Natural killer cell (primary cell): ENCODE measurements around the gene ARSK. TPM values are rescaled to one million over a fixed set of nuclear protein-coding genes. Genes with fewer than 3 reads are reported as not detected.

Source experiments
- ATAC-seq, 3 donors: fragments of 150-1000 bp in 2 of 3; fragments of 200-7000 bp in 1 of 3; cut with Tn5 transposase; 1 replicate in 1 of 3; 2 replicates in 2 of 3; pipeline ENCODE4 v1.10.0; 2021; ENCODE audit warnings: mild to moderate bottlenecking in 2 of 3, moderate library complexity in 2 of 3
- DNase-seq, 2 donors: peaks; one replicate each; pipeline versions ENCODE4 v3.0.0 to v3.0.0-alpha.2; 2013 to 2021; ENCODE audit warnings: mixed read lengths in 1 of 2
- H3K27ac ChIP-seq: one replicate; pipeline ENCODE4 v1.5.1; 2013; ENCODE audit warnings: mild to moderate bottlenecking, low read length
- H3K27me3 ChIP-seq: one replicate; pipeline ENCODE4 v1.6.1; 2013; ENCODE audit warnings: low read length; ENCODE audit not compliant: control insufficient read depth, insufficient read depth
- H3K36me3 ChIP-seq: one replicate; pipeline ENCODE4 v1.6.1; 2013; ENCODE audit warnings: low read length; ENCODE audit not compliant: control insufficient read depth, insufficient read depth
- H3K4me1 ChIP-seq: one replicate; pipeline ENCODE4 v1.6.1; 2013; ENCODE audit warnings: low read length; ENCODE audit not compliant: control insufficient read depth, insufficient read depth
- H3K4me3 ChIP-seq: one replicate; pipeline ENCODE4 v1.5.1; 2013; ENCODE audit warnings: low read length
- H3K9me3 ChIP-seq: one replicate; pipeline ENCODE4 v1.6.1; 2013; ENCODE audit warnings: low read length; ENCODE audit not compliant: control insufficient read depth, insufficient read depth
- H3K27ac Mint-ChIP-seq, 2 donors: one replicate each; pipeline ENCODE4 v1.8.0; 2022; ENCODE audit warnings: mild to moderate bottlenecking in 2 of 2, mixed read lengths in 2 of 2, moderate library complexity in 1 of 2
- H3K27me3 Mint-ChIP-seq, 2 donors: one replicate each; pipeline ENCODE4 v1.8.0; 2022; ENCODE audit warnings: low read depth in 2 of 2, mixed read lengths in 2 of 2
- H3K36me3 Mint-ChIP-seq: one replicate; pipeline ENCODE4 v1.8.0; 2022; ENCODE audit warnings: mixed read lengths
- H3K4me1 Mint-ChIP-seq, 2 donors: one replicate each; pipeline ENCODE4 v1.8.0; 2022; ENCODE audit warnings: mixed read lengths in 2 of 2
- H3K4me3 Mint-ChIP-seq: one replicate; pipeline ENCODE4 v1.8.0; 2022; ENCODE audit warnings: mild to moderate bottlenecking, moderate library complexity, mixed read lengths
- H3K9me3 Mint-ChIP-seq, 2 donors: one replicate each; pipeline ENCODE4 v1.8.0; 2022; ENCODE audit warnings: mixed read lengths in 2 of 2
- CTCF ChIP-seq: fragments of 200-600 bp; IDR thresholded peaks from one replicate; pipeline ENCODE4 v1.8.0; 2022; ENCODE audit warnings: antibody characterized with exemption
- WGBS: methylation state at CpG from one replicate; pipeline ENCODE4 v1.1.7; 2013; ENCODE audit warnings: missing lambda C conversion rate; ENCODE audit not compliant: insufficient coverage; 5-methylcytosine and 5-hydroxymethylcytosine counted together
- intact Hi-C: fragments of 100-400 bp; cut with micrococcal nuclease; formaldehyde crosslinking; loops from one replicate; pipeline ENCODE4 v1.14.2; 2022
- total RNA-seq, 4 donors: library from RNA; stranded (reverse); fragments of 120-200 nt in 1 of 4; gene quantifications; one replicate each; pipeline versions ENCODE4 v1.2.3 to v1.2.4, GENCODE V29; 2013 to 2022

ARSK gene
- total RNA-seq, 3 donors from 2014 or later (not counting 1 experiment from before 2014, with no cell fraction given): 2.8 to 5.8 (median 3.5) TPM

- Mint-ChIP-seq H3K27me3 (peaks cover 0 to 2% of the 10 kb centered on the region in 2 donors), H3K4me3 (no peak overlapping the region), H3K27ac (no peak overlapping the region), H3K36me3 (no peaks in the 10 kb centered on the region), H3K9me3 (no peaks in the 10 kb centered on the region), H3K4me1 (peaks cover 11 to 12% of the 10 kb centered on the region in 2 donors)
- no peaks in the 10 kb centered on the region for H3K36me3 ChIP-seq
- peaks cover 4% of the 10 kb centered on the region for H3K4me1 ChIP-seq
- ATAC-seq (no peak), DNase-seq (no peak)
- no peak overlapping the region for H3K4me3 ChIP-seq
- no peak for TF ChIP-seq CTCF
- WGBS: 88% methylated on average over 1 of the region's 1 CpG
- intact Hi-C loops: loop anchor here (10.0 kb wide), 2 partner anchors 74 to 1556 kb away; partner anchors contain the start of genes ARSK, RIOK2 and SKIC3
- no peaks in the 10 kb centered on the region for H3K27me3 ChIP-seq
- no peaks in the 10 kb centered on the region for H3K9me3 ChIP-seq
- no peak overlapping the region for H3K27ac ChIP-seq
These were observed 74.0 kb downstream of the ARSK start for GRCh38 chr5:95628933-95629332.

GRCh38 chr5:95630394-95630917 lies 75.6 kb downstream of the ARSK start:
- no peak overlapping the region for H3K27ac Mint-ChIP-seq
- peaks cover 0 to 2% of the 10 kb centered on the region in 2 donors for H3K27me3 Mint-ChIP-seq
- TF ChIP-seq CTCF: no peak
- ATAC-seq (no peak), DNase-seq (no peak)
- peaks cover 11 to 12% of the 10 kb centered on the region in 2 donors for H3K4me1 Mint-ChIP-seq
- Histone ChIP-seq H3K4me3 (no peak overlapping the region), H3K36me3 (no peaks in the 10 kb centered on the region), H3K27ac (no peak overlapping the region), H3K27me3 (no peaks in the 10 kb centered on the region), H3K9me3 (no peaks in the 10 kb centered on the region), H3K4me1 (peaks cover 4% of the 10 kb centered on the region)
- H3K9me3 Mint-ChIP-seq: no peaks in the 10 kb centered on the region
- intact Hi-C loops: no loop called here
- 84% methylated on average over 4 of the region's 5 CpGs for WGBS
- no peaks in the 10 kb centered on the region for H3K36me3 Mint-ChIP-seq
- no peak overlapping the region for H3K4me3 Mint-ChIP-seq

GRCh38 chr5:95631255-95631958 lies 76.5 kb downstream of the ARSK start:
- 80% methylated on average over 1 of the region's 2 CpGs for WGBS
- peaks cover 0 to 4% of the 10 kb centered on the region in 2 donors for H3K27me3 Mint-ChIP-seq
- TF ChIP-seq CTCF: no peak
- Histone ChIP-seq H3K36me3 (no peaks in the 10 kb centered on the region), H3K27me3 (no peaks in the 10 kb centered on the region), H3K4me3 (no peak overlapping the region), H3K27ac (no peak overlapping the region), H3K4me1 (peaks cover 4% of the 10 kb centered on the region), H3K9me3 (no peaks in the 10 kb centered on the region)
- peaks cover 11 to 12% of the 10 kb centered on the region in 2 donors for H3K4me1 Mint-ChIP-seq
- H3K4me3 Mint-ChIP-seq: no peak overlapping the region
- DNase-seq (no peak), ATAC-seq (no peak)
- no peaks in the 10 kb centered on the region for H3K9me3 Mint-ChIP-seq
- intact Hi-C loops: no loop called here
- peak overlapping the region; percentile 74 to 85 for H3K27ac Mint-ChIP-seq
- no peaks in the 10 kb centered on the region for H3K36me3 Mint-ChIP-seq
